ENCODE results near the gene ZACN. TPM values are rescaled to one million over a fixed set of nuclear protein-coding genes. Genes with fewer than 3 reads are reported as not detected.

Gene ZACN
- total and polyA plus RNA-seq, 2 donors (not counting 3 experiments of a cell fraction or from before 2014, with no cell fraction given) = 0.18 TPM; not detected in 1

DNA sequence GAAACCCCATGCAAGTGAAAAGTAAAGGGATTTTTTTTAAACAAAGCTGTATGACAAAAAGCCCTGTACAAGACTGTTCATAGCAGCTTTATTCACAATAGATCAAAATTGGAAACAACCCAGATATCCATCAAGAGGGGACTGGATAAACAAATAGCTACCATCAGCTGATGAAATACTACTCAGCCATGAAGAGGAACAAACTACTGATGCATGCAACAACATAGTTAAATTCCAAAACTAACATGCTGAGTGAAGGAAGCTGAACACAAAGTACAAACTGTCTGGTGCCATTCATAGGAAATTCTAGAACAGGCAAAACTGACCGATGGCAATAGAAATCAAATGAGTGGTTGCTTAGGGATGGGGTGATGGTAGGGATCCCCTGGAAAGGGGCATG lies 46.9 kb downstream of the ZACN start:
- CTCF ChIA-PET = interaction anchor here (1.3 to 14.5 kb wide), 7 partner anchors 16 to 173 kb away, joined by 3 to 320 read pairs (median 24); partner anchors contain the start of gene FOXJ1
- Histone ChIP-seq H3K9ac (replicated peaks; ENCODE audit: extremely low read depth, insufficient read depth, low read length) (no peak overlapping the region), H3K36me3 (ENCODE audit: control insufficient read depth in 2 of 2, extremely low read depth in 1 of 2, insufficient read depth in 2 of 2, low read length in 2 of 2) (no peaks in the 10 kb centered on the region), H2AFZ (ENCODE audit: low read depth, low read length) (no peak overlapping the region), H3K4me2 (ENCODE audit: insufficient read depth, low read length) (no peak overlapping the region), H3K27ac (ENCODE audit: insufficient read depth, low read depth, low read length) (no peak overlapping the region), H3K4me3 (replicated peaks in 1 of 3; ENCODE audit: insufficient read depth in 1 of 3, low read depth in 1 of 3, low read length in 3 of 3) (no peak overlapping the region), H3K4me1 (ENCODE audit: control insufficient read depth, extremely low read depth, insufficient read depth, low read length) (peaks cover 3% of the 10 kb centered on the region), H3K9me3 (replicated peaks; ENCODE audit: control insufficient read depth, insufficient read depth, low read length) (no peaks in the 10 kb centered on the region), H3K27me3 (ENCODE audit: control insufficient read depth in 2 of 2, insufficient read depth in 2 of 2, low read length in 2 of 2) (no peaks in the 10 kb centered on the region), H3K9me1 (replicated peaks; ENCODE audit: control insufficient read depth, extremely low read depth, insufficient read depth, low read length) (no peaks in the 10 kb centered on the region), H3K79me2 (ENCODE audit: control insufficient read depth, insufficient read depth, low read length) (no peaks in the 10 kb centered on the region), H4K20me1 (replicated peaks; ENCODE audit: control insufficient read depth, extremely low read depth, insufficient read depth, low read length) (no peaks in the 10 kb centered on the region)
- no peak for DNase-seq (ENCODE audit: low read depth, low spot score)
- BruUV-seq (replicated peaks) = no TSS peak
- dilution Hi-C loops (cut with MboI; ENCODE audit: extremely low pct_ligation_motif_present, low sequenced_read_pairs) = no loop called here
- intact Hi-C loops (cut with micrococcal nuclease) = no loop called here
- FAIRE-seq = no peak
- TF ChIP-seq POLR2AphosphoS5 (IDR thresholded peaks at IDR 0.05; ENCODE audit: insufficient read depth, low read depth, low read length) = no peak
- TF ChIP-seq MAX (IDR thresholded peaks at IDR 0.05; ENCODE audit: insufficient read depth, insufficient read length) = no peak
- POLR2A ChIA-PET = interaction anchor here (0.6 kb wide), 1 partner anchor 79 kb away, joined by 3 read pairs; no protein-coding TSS in a partner anchor

GRCh38 chr17:76130473-76130872 lies 51.5 kb downstream of the ZACN start:
- BruUV-seq (replicated peaks) = no TSS peak
- Histone ChIP-seq H3K4me3 (replicated peaks in 1 of 3; ENCODE audit: insufficient read depth in 1 of 3, low read depth in 1 of 3, low read length in 3 of 3) (no peak overlapping the region), H3K27me3 (ENCODE audit: control insufficient read depth in 2 of 2, insufficient read depth in 2 of 2, low read length in 2 of 2) (peaks cover 2 to 4% of the 10 kb centered on the region in 2 experiments), H3K9ac (replicated peaks; ENCODE audit: extremely low read depth, insufficient read depth, low read length) (no peak overlapping the region), H4K20me1 (replicated peaks; ENCODE audit: control insufficient read depth, extremely low read depth, insufficient read depth, low read length) (no peaks in the 10 kb centered on the region), H3K9me3 (replicated peaks; ENCODE audit: control insufficient read depth, insufficient read depth, low read length) (no peaks in the 10 kb centered on the region), H3K36me3 (ENCODE audit: control insufficient read depth in 2 of 2, extremely low read depth in 1 of 2, insufficient read depth in 2 of 2, low read length in 2 of 2) (no peaks in the 10 kb centered on the region), H3K79me2 (ENCODE audit: control insufficient read depth, insufficient read depth, low read length) (no peaks in the 10 kb centered on the region), H2AFZ (ENCODE audit: low read depth, low read length) (no peak overlapping the region), H3K4me1 (ENCODE audit: control insufficient read depth, extremely low read depth, insufficient read depth, low read length) (no peaks in the 10 kb centered on the region), H3K4me2 (ENCODE audit: insufficient read depth, low read length) (no peak overlapping the region), H3K27ac (ENCODE audit: insufficient read depth, low read depth, low read length) (no peak overlapping the region), H3K9me1 (replicated peaks; ENCODE audit: control insufficient read depth, extremely low read depth, insufficient read depth, low read length) (no peaks in the 10 kb centered on the region)
- dilution Hi-C loops (cut with MboI; ENCODE audit: extremely low pct_ligation_motif_present, low sequenced_read_pairs) = no loop called here
- FAIRE-seq (no peak), DNase-seq (ENCODE audit: low read depth, low spot score) (no peak)
- TF ChIP-seq GATA2 (IDR thresholded peaks at IDR 0.05; ENCODE audit: insufficient read depth, insufficient read length, low read depth, low read length) (no peak), POLR2AphosphoS5 (IDR thresholded peaks at IDR 0.05; ENCODE audit: insufficient read depth, low read depth, low read length) (no peak), MAX (IDR thresholded peaks at IDR 0.05; ENCODE audit: insufficient read depth, insufficient read length) (no peak), MYC (IDR thresholded peaks at IDR 0.05; ENCODE audit: low read depth, low read length) (no peak), FOS (IDR thresholded peaks at IDR 0.05; ENCODE audit: borderline replicate concordance, insufficient read depth, low read length) (no peak), POLR2A (IDR thresholded peaks at IDR 0.05; ENCODE audit: low read depth, low read length) (no peak), EZH2 (IDR thresholded peaks at IDR 0.05; ENCODE audit: borderline replicate concordance, low read depth, low read length, severe bottlenecking) (no peak), JUN (IDR thresholded peaks at IDR 0.05; ENCODE audit: borderline replicate concordance, insufficient read depth, insufficient read length, low read depth) (no peak), CTCF (IDR thresholded peaks at IDR 0.05; ENCODE audit: extremely low read depth in 1 of 2, insufficient read depth in 1 of 2, low read depth in 1 of 2, low read length in 2 of 2) (no peak)
- ChIA-PET POLR2A (no interaction called here), CTCF (interaction anchor here (0.6 to 1.8 kb wide), 5 partner anchors 9 to 174 kb away, joined by 3 to 6 read pairs (median 4); no protein-coding TSS in a partner anchor)
- intact Hi-C loops (cut with micrococcal nuclease) = no loop called here

All from endothelial cell of umbilical vein (primary cell).